Loucy (cell line): ENCODE measurements around the gene TTLL5.

Source experiments
- H2AFZ ChIP-seq: fragments of 200-600 bp; sonication (generic); 2 replicates; pipeline ENCODE4 v1.6.0; 2016; ENCODE audit warnings: antibody characterized with exemption, mild to moderate bottlenecking, low read length, moderate library complexity
- H3F3A ChIP-seq: fragments of 200-600 bp; 2 replicates; pipeline ENCODE4 v1.6.0; 2016; ENCODE audit warnings: antibody characterized with exemption, low read depth, mild to moderate bottlenecking
- H3K27me3 ChIP-seq: fragments of 200-600 bp; sonication (generic); 2 replicates; pipeline ENCODE4 v1.6.1; 2014; ENCODE audit warnings: low read length, mild to moderate bottlenecking; ENCODE audit not compliant: insufficient read depth, poor library complexity, severe bottlenecking
- H3K36me3 ChIP-seq: fragments of 200-600 bp; sonication (generic); 2 replicates; pipeline ENCODE4 v1.6.1; 2016; ENCODE audit warnings: low read length; ENCODE audit not compliant: insufficient read depth
- H3K4me1 ChIP-seq: fragments of 200-600 bp; sonication (generic); 2 replicates; pipeline ENCODE4 v1.5.1; 2014; ENCODE audit warnings: low read length, mild to moderate bottlenecking; ENCODE audit not compliant: insufficient read depth, poor library complexity, severe bottlenecking
- H3K4me2 ChIP-seq: fragments of 200-600 bp; sonication (generic); 2 replicates; pipeline ENCODE4 v1.6.0; 2014; ENCODE audit warnings: antibody characterized with exemption, low read length, low read depth, mild to moderate bottlenecking; ENCODE audit not compliant: poor library complexity, severe bottlenecking
- H3K4me3 ChIP-seq: fragments of 200-600 bp; sonication (generic); 2 replicates; pipeline ENCODE4 v1.5.1; 2014; ENCODE audit warnings: low read length, mild to moderate bottlenecking, mixed read lengths; ENCODE audit not compliant: poor library complexity, severe bottlenecking
- H3K79me2 ChIP-seq: fragments of 200-600 bp; sonication (generic); 2 replicates; pipeline ENCODE4 v1.6.1; 2014; ENCODE audit warnings: low read length; ENCODE audit not compliant: insufficient read depth
- H3K9ac ChIP-seq: fragments of 200-600 bp; sonication (generic); 2 replicates; pipeline ENCODE4 v1.6.0; 2014; ENCODE audit warnings: mild to moderate bottlenecking, low read depth, low read length, moderate library complexity; ENCODE audit not compliant: poor library complexity, severe bottlenecking
- H3K9me2 ChIP-seq: fragments of 200-600 bp; sonication (generic); replicated peaks from 2 replicates; pipeline ENCODE4 v1.6.1; 2016; ENCODE audit warnings: low read depth, low read length, mixed read lengths
- H3K9me3 ChIP-seq: fragments of 200-600 bp; sonication (generic); 2 replicates; pipeline ENCODE4 v1.6.1; 2014; ENCODE audit warnings: mild to moderate bottlenecking, antibody characterized with exemption, low read length, low read depth; ENCODE audit not compliant: insufficient read depth
- H4K20me1 ChIP-seq: fragments of 200-600 bp; sonication (generic); 2 replicates; pipeline ENCODE4 v1.6.0; 2014; ENCODE audit warnings: antibody characterized with exemption, low read length, mild to moderate bottlenecking; ENCODE audit not compliant: insufficient read depth, poor library complexity, severe bottlenecking
- CTCF ChIP-seq: fragments of 200-600 bp; sonication (generic); conservative IDR thresholded peaks from 2 replicates; pipeline ENCODE4 v1.5.1; 2014; ENCODE audit warnings: mild to moderate bottlenecking, antibody characterized with exemption, low read length
- EZH2phosphoT487 ChIP-seq: fragments of 200-600 bp; IDR thresholded peaks from 2 replicates; pipeline ENCODE4 v1.6.1; 2018; ENCODE audit warnings: antibody characterized with exemption, mild to moderate bottlenecking, moderate library complexity, borderline replicate concordance

The TTLL5 gene

GRCh38 chr14:75832621-75833297 lies 171.7 kb downstream of the TTLL5 start:
- Histone ChIP-seq H3F3A (no peaks in the 10 kb centered on the region), H4K20me1 (no peaks in the 10 kb centered on the region), H3K36me3 (no peaks in the 10 kb centered on the region), H3K9me2 (no peaks in the 10 kb centered on the region), H3K9ac (no peak overlapping the region), H3K4me3 (no peak overlapping the region), H3K4me2 (no peak overlapping the region), H3K27me3 (no peaks in the 10 kb centered on the region), H2AFZ (no peak overlapping the region), H3K79me2 (no peaks in the 10 kb centered on the region), H3K9me3 (no peaks in the 10 kb centered on the region), H3K4me1 (peaks cover 23% of the 10 kb centered on the region)
- TF ChIP-seq EZH2phosphoT487 (no peak), CTCF (no peak)

GRCh38 chr14:75833326-75834020 lies 172.4 kb downstream of the TTLL5 start:
- no peak overlapping the region for H3K4me2 ChIP-seq
- no peaks in the 10 kb centered on the region for H3K9me3 ChIP-seq
- H3F3A ChIP-seq = no peaks in the 10 kb centered on the region
- no peaks in the 10 kb centered on the region for H3K79me2 ChIP-seq
- peaks cover 23% of the 10 kb centered on the region for H3K4me1 ChIP-seq
- no peaks in the 10 kb centered on the region for H3K27me3 ChIP-seq
- no peaks in the 10 kb centered on the region for H4K20me1 ChIP-seq
- no peak for TF ChIP-seq CTCF
- H2AFZ ChIP-seq = no peak overlapping the region
- no peaks in the 10 kb centered on the region for H3K36me3 ChIP-seq
- no peaks in the 10 kb centered on the region for H3K9me2 ChIP-seq
- no peak overlapping the region for H3K9ac ChIP-seq
- H3K4me3 ChIP-seq = no peak overlapping the region

GRCh38 chr14:75835156-75835725 lies 174.2 kb downstream of the TTLL5 start:
- Histone ChIP-seq H3K9me2 (no peaks in the 10 kb centered on the region), H3K4me2 (no peak overlapping the region), H3K36me3 (peaks cover 3% of the 10 kb centered on the region; the same call in 1 of the 2 replicates), H3K4me3 (no peak overlapping the region), H3K9ac (no peak overlapping the region), H3F3A (no peaks in the 10 kb centered on the region), H3K9me3 (no peaks in the 10 kb centered on the region), H4K20me1 (no peaks in the 10 kb centered on the region), H3K4me1 (peaks cover 23% of the 10 kb centered on the region), H2AFZ (no peak overlapping the region), H3K79me2 (no peaks in the 10 kb centered on the region), H3K27me3 (no peaks in the 10 kb centered on the region)
- TF ChIP-seq EZH2phosphoT487 = no peak
- TF ChIP-seq CTCF = no peak
